MM.1S (cell line): Measurements from ENCODE around the gene ABCB6.

ENCODE experiments used
- EZH2phosphoT487 ChIP-seq: fragments of 300-600 bp; sonication (generic); IDR thresholded peaks from 2 replicates; pipeline ENCODE4 v1.6.1; 2018; ENCODE audit warnings: antibody characterized with exemption, low read length
- TF ChIP-seq, protein P1 (sequence below): fragments of 300-600 bp; sonication (generic); IDR thresholded peaks from 2 replicates; pipeline ENCODE4 v1.5.1; 2016; ENCODE audit warnings: antibody characterized with exemption, low read length, mixed read lengths

DNA sequence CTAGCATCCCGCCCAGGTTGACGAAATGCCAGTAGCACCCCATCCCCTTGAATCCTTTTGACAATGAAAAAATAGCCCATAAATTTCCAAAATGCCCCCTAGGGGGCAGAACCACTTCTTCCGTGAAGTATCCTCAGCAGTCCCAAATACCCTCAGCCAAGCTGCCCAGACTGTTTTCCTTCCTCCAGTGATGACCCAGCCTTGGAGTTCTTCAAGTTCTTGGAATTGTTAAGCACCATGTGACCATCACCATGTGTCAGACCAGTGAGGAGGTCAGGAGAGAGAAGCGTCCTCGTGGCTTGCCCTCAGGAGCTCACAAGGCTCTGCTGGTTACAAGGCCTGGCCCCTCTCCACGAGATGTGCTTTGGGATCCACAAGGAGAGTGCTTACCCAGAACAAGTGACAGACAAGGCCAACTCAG lies 47.5 kb downstream of the ABCB6 start:
- TF ChIP-seq, protein P1, sequence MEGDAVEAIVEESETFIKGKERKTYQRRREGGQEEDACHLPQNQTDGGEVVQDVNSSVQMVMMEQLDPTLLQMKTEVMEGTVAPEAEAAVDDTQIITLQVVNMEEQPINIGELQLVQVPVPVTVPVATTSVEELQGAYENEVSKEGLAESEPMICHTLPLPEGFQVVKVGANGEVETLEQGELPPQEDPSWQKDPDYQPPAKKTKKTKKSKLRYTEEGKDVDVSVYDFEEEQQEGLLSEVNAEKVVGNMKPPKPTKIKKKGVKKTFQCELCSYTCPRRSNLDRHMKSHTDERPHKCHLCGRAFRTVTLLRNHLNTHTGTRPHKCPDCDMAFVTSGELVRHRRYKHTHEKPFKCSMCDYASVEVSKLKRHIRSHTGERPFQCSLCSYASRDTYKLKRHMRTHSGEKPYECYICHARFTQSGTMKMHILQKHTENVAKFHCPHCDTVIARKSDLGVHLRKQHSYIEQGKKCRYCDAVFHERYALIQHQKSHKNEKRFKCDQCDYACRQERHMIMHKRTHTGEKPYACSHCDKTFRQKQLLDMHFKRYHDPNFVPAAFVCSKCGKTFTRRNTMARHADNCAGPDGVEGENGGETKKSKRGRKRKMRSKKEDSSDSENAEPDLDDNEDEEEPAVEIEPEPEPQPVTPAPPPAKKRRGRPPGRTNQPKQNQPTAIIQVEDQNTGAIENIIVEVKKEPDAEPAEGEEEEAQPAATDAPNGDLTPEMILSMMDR: peak; percentile 69
- TF ChIP-seq EZH2phosphoT487: no peak
